ENCODE measurements around the gene DLG2. TPM values are rescaled to one million over a fixed set of nuclear protein-coding genes. Genes with fewer than 3 reads are reported as not detected.

Gene DLG2
- total and polyA plus RNA-seq, 9 of the 15 experiments (the other 6 are each of a cell fraction or from before 2014, with no cell fraction given): 0.52 to 1.6 (median 0.95) TPM

DNA sequence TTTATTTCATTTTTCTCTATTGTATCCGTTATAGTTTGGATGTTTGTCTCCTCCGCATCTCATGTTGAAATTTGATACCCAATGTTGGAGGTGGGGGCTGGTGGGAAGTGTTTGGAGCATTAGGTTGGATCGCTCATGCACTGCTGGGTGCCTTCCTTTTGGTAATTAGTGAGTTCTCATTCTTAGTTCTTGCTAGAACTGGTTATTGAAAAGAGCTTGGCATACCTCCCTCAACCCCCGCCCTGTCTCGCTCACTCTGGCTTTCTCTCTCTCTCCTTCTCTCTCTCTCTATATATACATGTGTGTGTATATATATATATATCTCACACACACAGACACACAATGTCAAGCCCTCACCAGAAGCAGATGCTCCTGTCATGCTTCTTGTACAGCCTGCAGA lies 978.7 kb downstream of the DLG2 start (continued):
- TF ChIP-seq, protein P1, sequence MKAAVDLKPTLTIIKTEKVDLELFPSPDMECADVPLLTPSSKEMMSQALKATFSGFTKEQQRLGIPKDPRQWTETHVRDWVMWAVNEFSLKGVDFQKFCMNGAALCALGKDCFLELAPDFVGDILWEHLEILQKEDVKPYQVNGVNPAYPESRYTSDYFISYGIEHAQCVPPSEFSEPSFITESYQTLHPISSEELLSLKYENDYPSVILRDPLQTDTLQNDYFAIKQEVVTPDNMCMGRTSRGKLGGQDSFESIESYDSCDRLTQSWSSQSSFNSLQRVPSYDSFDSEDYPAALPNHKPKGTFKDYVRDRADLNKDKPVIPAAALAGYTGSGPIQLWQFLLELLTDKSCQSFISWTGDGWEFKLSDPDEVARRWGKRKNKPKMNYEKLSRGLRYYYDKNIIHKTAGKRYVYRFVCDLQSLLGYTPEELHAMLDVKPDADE (conservative IDR thresholded peaks at IDR 0.05; ENCODE audit: control insufficient read depth, low read depth, low read length): no peak
- TF ChIP-seq, protein P2, sequence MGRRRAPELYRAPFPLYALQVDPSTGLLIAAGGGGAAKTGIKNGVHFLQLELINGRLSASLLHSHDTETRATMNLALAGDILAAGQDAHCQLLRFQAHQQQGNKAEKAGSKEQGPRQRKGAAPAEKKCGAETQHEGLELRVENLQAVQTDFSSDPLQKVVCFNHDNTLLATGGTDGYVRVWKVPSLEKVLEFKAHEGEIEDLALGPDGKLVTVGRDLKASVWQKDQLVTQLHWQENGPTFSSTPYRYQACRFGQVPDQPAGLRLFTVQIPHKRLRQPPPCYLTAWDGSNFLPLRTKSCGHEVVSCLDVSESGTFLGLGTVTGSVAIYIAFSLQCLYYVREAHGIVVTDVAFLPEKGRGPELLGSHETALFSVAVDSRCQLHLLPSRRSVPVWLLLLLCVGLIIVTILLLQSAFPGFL (CRISPR knock-in tag; IDR thresholded peaks at IDR 0.05): no peak
- no peak for TF ChIP-seq ZNF282 (CRISPR knock-in tag; IDR thresholded peaks at IDR 0.05)

DNA sequence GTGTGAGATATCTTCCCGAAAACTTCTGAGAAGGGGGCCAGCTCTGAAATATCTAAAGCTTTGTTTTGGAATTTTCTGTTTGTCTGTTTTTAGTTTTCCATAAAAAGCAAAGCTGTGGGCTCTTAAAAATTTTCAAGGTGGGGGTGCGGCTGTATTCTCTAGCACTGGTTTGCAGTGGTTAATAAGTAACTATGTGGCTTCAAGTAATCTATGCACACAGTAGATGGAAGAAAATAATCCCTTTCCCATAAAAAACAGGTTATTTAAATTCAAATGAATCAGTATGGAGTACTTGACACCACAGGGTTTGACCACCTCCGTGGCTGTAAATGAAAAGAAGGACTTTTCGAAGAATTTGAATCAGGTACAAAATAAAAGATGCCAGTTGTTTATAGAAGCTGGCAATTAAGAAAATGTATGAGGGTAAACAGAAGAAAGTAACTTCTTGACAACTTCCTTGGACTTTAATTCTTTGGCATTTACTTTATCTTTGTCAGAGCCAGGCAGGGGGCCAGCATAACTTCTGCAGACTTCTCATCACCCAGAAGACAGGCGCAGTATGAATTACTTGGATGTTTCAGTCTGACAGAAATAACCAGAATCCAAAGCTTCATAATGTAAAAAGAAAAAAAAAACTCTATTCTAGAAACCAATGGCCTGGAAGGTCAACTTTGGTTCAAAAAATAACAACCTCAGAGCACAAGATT lies 981.0 kb downstream of the DLG2 start:
- POLR2A ChIA-PET: interaction anchor here (1.1 kb wide), 1 partner anchor 9 kb away, joined by 3 read pairs; no protein-coding TSS in a partner anchor
- ATAC-seq (no peak), FAIRE-seq (no peak), DNase-seq (ENCODE audit: extremely low read depth in 1 of 4, low spot score in 3 of 4) (no peak)
- Histone ChIP-seq H3K4me3 (no peak overlapping the region), H3K27me3 (ENCODE audit: control insufficient read depth in 2 of 2, insufficient read depth in 2 of 2, low read length in 2 of 2) (no peaks in the 10 kb centered on the region), H3K4me1 (replicated peaks in 1 of 2; ENCODE audit: control insufficient read depth in 2 of 2, insufficient read depth in 2 of 2, low read length in 2 of 2) (no peaks in the 10 kb centered on the region), H3K9me3 (replicated peaks; ENCODE audit: control insufficient read depth, insufficient read depth, low read depth, low read length) (no peaks in the 10 kb centered on the region; the same call in 1 of the 2 replicates), H3K4me2 (ENCODE audit: insufficient read depth, low read length) (no peak overlapping the region), H4K20me1 (replicated peaks; ENCODE audit: control insufficient read depth, insufficient read depth, low read length) (no peaks in the 10 kb centered on the region), H3K9me1 (ENCODE audit: control insufficient read depth, insufficient read depth, low read length) (no peaks in the 10 kb centered on the region), H3K79me2 (ENCODE audit: control insufficient read depth, insufficient read depth, low read length) (no peaks in the 10 kb centered on the region), H3K36me3 (ENCODE audit: control insufficient read depth, insufficient read depth, low read length) (no peaks in the 10 kb centered on the region), H3K27ac (ENCODE audit: extremely low read depth, low read depth, low read length) (no peak overlapping the region), H2AFZ (ENCODE audit: low read depth, low read length) (no peak overlapping the region), H3K9ac (ENCODE audit: insufficient read depth in 1 of 2, low read depth in 2 of 2, low read length in 2 of 2) (no peak overlapping the region)
- TF ChIP-seq YY1 (IDR thresholded peaks at IDR 0.05; ENCODE audit: borderline replicate concordance in 1 of 3, control insufficient read depth in 1 of 3, extremely low read depth in 1 of 3, insufficient read depth in 3 of 3, insufficient read length in 1 of 3, insufficient replicate concordance in 2 of 3, low read depth in 1 of 3, low read length in 2 of 3): no peak
- TF ChIP-seq, protein P3, sequence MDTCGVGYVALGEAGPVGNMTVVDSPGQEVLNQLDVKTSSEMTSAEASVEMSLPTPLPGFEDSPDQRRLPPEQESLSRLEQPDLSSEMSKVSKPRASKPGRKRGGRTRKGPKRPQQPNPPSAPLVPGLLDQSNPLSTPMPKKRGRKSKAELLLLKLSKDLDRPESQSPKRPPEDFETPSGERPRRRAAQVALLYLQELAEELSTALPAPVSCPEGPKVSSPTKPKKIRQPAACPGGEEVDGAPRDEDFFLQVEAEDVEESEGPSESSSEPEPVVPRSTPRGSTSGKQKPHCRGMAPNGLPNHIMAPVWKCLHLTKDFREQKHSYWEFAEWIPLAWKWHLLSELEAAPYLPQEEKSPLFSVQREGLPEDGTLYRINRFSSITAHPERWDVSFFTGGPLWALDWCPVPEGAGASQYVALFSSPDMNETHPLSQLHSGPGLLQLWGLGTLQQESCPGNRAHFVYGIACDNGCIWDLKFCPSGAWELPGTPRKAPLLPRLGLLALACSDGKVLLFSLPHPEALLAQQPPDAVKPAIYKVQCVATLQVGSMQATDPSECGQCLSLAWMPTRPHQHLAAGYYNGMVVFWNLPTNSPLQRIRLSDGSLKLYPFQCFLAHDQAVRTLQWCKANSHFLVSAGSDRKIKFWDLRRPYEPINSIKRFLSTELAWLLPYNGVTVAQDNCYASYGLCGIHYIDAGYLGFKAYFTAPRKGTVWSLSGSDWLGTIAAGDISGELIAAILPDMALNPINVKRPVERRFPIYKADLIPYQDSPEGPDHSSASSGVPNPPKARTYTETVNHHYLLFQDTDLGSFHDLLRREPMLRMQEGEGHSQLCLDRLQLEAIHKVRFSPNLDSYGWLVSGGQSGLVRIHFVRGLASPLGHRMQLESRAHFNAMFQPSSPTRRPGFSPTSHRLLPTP (IDR thresholded peaks at IDR 0.05; ENCODE audit: borderline replicate concordance, extremely low read depth, insufficient read length): no peak
- TF ChIP-seq STAT5B (CRISPR knock-in tag; IDR thresholded peaks at IDR 0.05): no peak
- no peak for TF ChIP-seq ZNF384 (IDR thresholded peaks at IDR 0.05; ENCODE audit: low read depth, low read length)
- TF ChIP-seq OTX1 (CRISPR knock-in tag; IDR thresholded peaks at IDR 0.05): no peak
- no peak for TF ChIP-seq MAZ (CRISPR knock-in tag; conservative IDR thresholded peaks at IDR 0.05 in 1 of 2, IDR thresholded peaks at IDR 0.05 in 1 of 2)
- TF ChIP-seq SIN3A (IDR thresholded peaks at IDR 0.05; ENCODE audit: borderline replicate concordance in 2 of 2, control insufficient read depth in 1 of 2, low read depth in 2 of 2, low read length in 2 of 2): no peak
- TF ChIP-seq STAG1 (CRISPR knock-in tag; IDR thresholded peaks at IDR 0.05; ENCODE audit: borderline replicate concordance): no peak
- 0% methylated on average over 5 of the region's 5 CpGs for WGBS (ENCODE audit: insufficient coverage, low coverage, missing lambda C conversion rate)
- CTCF ChIA-PET (ENCODE audit: low intra/inter-chr PET ratio): no interaction called here
- in situ Hi-C loops (cut with MboI): no loop called here
- no TSS peak for BruUV-seq (replicated peaks)
- intact Hi-C loops (cut with micrococcal nuclease): no loop called here

Data from K562 (cell line).